ENCODE measurements around the gene RAB2B.

RAB2B gene

DNA sequence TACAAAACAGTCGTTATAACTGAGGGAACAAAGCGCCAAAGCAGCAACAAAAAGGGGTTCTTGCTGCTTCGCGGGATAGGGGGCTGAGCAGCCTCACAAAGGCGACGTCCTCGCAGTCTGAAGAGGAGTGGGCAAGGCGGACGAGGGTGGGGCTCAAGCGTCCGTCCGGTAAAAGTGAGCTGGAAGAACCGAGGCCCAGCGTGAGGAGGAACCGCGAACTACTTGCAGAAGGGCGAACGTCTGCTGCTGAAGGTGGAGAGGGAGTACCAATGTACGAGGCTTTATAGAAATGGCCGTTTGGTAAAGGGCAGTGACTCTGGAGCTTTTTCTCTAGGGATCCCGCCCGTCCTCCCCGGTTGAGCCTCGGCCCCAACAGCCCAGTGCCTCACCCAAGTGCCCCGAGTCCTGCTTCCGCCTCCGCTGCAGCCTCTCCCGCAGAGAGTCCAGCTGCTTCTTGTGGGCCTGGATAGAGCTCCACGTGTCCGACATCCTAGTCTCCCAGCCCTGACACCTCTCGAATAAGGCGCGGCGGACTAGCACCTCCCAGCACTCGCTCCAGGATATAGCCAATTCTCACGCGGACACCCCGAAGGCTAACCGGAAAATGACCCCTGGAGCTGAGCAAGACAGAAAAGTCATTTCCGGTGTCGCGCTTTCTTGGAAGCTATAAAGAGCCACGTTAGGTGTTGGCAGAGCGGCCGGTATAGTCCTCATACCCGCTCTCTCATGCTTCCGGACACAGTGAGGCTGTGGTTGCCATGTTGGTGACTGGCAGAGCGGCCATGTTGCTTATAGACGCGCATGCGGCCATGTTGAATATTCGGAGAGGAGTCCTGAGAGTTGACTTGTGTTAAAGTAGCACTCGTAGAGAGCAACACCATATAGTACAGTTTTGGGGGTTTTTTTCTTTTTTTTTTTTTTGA is 34.2 kb upstream of the RAB2B start, which contains the start of gene METTL3:
METTL3 (minus strand) TSS at position 606 of the 923 bp plus-strand sequence; CDS start at position 489, 117 bp downstream.
- Histone ChIP-seq H3K4me1 (ENCODE audit: insufficient read depth, poor library complexity, severe bottlenecking) (peaks cover 15% of the 10 kb centered on the region), H3K9me3 (ENCODE audit: severe bottlenecking) (no peaks in the 10 kb centered on the region), H3K27ac (ENCODE audit: poor library complexity, severe bottlenecking) (peak within 1 kb of the TSS; percentile 50), H3K36me3 (ENCODE audit: low read depth) (peaks cover 36% of the 10 kb centered on the region), H3K4me3 (ENCODE audit: severe bottlenecking) (peak within 1 kb of the TSS; percentile 73), H3K27me3 (ENCODE audit: insufficient read depth, poor library complexity, severe bottlenecking) (no peaks in the 10 kb centered on the region)
- ATAC-seq (ENCODE audit: low read depth) (peak; percentile 98), DNase-seq (ENCODE audit: low spot score) (peak; percentile 99)
- TF ChIP-seq, protein P1, sequence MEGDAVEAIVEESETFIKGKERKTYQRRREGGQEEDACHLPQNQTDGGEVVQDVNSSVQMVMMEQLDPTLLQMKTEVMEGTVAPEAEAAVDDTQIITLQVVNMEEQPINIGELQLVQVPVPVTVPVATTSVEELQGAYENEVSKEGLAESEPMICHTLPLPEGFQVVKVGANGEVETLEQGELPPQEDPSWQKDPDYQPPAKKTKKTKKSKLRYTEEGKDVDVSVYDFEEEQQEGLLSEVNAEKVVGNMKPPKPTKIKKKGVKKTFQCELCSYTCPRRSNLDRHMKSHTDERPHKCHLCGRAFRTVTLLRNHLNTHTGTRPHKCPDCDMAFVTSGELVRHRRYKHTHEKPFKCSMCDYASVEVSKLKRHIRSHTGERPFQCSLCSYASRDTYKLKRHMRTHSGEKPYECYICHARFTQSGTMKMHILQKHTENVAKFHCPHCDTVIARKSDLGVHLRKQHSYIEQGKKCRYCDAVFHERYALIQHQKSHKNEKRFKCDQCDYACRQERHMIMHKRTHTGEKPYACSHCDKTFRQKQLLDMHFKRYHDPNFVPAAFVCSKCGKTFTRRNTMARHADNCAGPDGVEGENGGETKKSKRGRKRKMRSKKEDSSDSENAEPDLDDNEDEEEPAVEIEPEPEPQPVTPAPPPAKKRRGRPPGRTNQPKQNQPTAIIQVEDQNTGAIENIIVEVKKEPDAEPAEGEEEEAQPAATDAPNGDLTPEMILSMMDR (IDR thresholded peaks at IDR 0.05; ENCODE audit: poor library complexity, severe bottlenecking), result no peak

DNA sequence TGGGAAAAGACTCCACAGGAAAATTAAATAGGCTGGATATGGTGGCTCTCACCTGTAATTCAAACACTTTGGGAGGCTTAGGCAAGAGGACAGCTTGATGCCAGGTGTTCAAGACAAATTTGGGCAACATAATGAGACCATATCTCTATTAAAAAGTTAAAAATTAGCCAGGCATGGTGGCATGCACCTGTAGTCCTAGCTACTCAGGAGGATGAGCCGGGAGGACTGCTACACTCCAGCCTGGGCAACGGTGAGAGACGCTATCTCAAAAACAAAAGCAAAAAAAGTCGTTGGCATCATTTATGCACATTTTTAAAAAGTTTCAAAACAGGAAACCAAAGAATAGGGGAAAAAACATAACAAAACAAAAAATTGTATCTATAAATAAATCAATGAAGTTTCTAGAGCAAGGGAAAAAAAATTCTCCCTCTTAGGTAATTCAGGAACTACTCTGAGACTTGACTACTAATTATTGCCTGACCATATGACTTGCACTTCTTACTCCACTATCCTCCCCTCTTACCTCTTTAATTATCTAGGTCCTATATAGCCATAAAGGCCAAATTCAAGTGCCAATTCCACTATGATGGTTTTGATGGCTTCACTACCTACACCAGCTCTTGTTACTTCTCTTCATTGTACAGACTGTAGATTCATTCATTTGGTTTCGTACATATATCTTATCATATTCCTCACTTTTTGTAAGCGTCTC is 32.8 kb upstream of the RAB2B start:
- TF ChIP-seq, protein P1 (IDR thresholded peaks at IDR 0.05; ENCODE audit: poor library complexity, severe bottlenecking), result no peak
- Histone ChIP-seq H3K27me3 (ENCODE audit: insufficient read depth, poor library complexity, severe bottlenecking) (no peaks in the 10 kb centered on the region), H3K36me3 (ENCODE audit: low read depth) (peaks cover 48% of the 10 kb centered on the region), H3K4me1 (ENCODE audit: insufficient read depth, poor library complexity, severe bottlenecking) (peaks cover 15% of the 10 kb centered on the region), H3K9me3 (ENCODE audit: severe bottlenecking) (no peaks in the 10 kb centered on the region), H3K4me3 (ENCODE audit: severe bottlenecking) (peak overlapping the region; percentile 73), H3K27ac (ENCODE audit: poor library complexity, severe bottlenecking) (no peak overlapping the region)
- DNase-seq (ENCODE audit: low spot score) (no peak), ATAC-seq (ENCODE audit: low read depth) (no peak)

DNA sequence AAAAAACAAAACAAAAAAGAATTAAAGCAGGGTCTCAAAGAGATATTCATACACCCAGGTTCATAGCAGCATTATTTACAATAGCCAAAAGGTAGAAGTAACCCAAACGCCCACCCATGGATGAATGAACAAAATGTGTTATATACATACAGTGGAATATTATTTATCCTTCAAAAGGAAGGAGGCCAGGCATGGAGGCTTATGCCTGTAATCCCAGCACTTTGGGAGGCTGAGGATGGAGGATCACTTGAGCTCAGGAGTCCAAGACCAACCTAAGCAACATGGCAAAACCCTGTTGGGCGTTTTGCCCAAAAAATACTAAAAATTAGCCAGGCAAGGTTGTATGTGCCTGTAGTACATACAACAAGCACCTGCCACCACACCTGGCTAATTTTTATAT is 29.8 kb upstream of the RAB2B start:
- no peak overlapping the region for H3K4me3 ChIP-seq (ENCODE audit: severe bottlenecking)
- no peaks in the 10 kb centered on the region for H3K27me3 ChIP-seq (ENCODE audit: insufficient read depth, poor library complexity, severe bottlenecking)
- H3K4me1 ChIP-seq (ENCODE audit: insufficient read depth, poor library complexity, severe bottlenecking), result peaks cover 10% of the 10 kb centered on the region
- H3K9me3 ChIP-seq (ENCODE audit: severe bottlenecking), result no peaks in the 10 kb centered on the region
- TF ChIP-seq, protein P1 (IDR thresholded peaks at IDR 0.05; ENCODE audit: poor library complexity, severe bottlenecking), result no peak
- ATAC-seq (ENCODE audit: low read depth) (no peak), DNase-seq (ENCODE audit: low spot score) (no peak)
- peaks cover 78% of the 10 kb centered on the region for H3K36me3 ChIP-seq (ENCODE audit: low read depth)
- no peak overlapping the region for H3K27ac ChIP-seq (ENCODE audit: poor library complexity, severe bottlenecking)

DNA sequence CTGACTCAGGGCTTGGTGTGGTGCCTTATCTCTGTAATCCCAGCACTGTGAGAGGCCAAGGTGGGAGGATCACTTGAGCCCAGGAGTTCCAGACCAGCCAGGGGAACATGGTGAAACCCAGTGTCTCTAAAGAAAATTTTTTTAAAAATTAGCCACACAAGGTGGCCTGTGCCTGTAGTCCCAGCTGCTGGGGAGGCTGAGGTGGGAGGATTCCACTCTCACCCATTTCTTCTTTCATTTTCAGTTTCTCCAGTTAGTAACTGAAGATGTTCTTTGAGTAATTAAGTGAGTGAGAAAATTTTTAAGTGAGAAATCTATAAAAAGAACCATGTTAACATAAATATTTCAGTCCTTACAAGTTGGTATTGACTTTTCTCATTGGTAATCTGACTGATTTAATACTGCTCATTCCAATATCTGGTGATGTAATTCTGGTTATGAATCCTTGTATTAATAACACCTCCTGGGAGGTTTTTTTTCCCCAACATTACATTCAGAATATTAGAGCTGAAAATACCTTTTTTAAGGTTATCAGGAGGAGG is 28.3 kb upstream of the RAB2B start:
- H3K4me1 ChIP-seq (ENCODE audit: insufficient read depth, poor library complexity, severe bottlenecking), result peaks cover 8% of the 10 kb centered on the region
- H3K4me3 ChIP-seq (ENCODE audit: severe bottlenecking), result no peak overlapping the region
- no peak for ATAC-seq (ENCODE audit: low read depth)
- TF ChIP-seq, protein P1 (IDR thresholded peaks at IDR 0.05; ENCODE audit: poor library complexity, severe bottlenecking), result no peak
- no peak overlapping the region for H3K27ac ChIP-seq (ENCODE audit: poor library complexity, severe bottlenecking)
- peaks cover 93% of the 10 kb centered on the region for H3K36me3 ChIP-seq (ENCODE audit: low read depth)
- H3K9me3 ChIP-seq (ENCODE audit: severe bottlenecking), result no peaks in the 10 kb centered on the region
- no peaks in the 10 kb centered on the region for H3K27me3 ChIP-seq (ENCODE audit: insufficient read depth, poor library complexity, severe bottlenecking)
- no peak for DNase-seq (ENCODE audit: low spot score)

All from RWPE2 (cell line).